BLaER1 treated with 17β-estradiol and CSF1 and Interleukin-3, amounts not matched to agents 10 nM and 100 nM (cell line): ENCODE measurements around the gene LEMD1.
"Not testable (repeated sequence)": the region's sequence is repeated elsewhere in the genome, so short reads cannot be mapped to it uniquely, and the experiment has no call there.

Experiments used
- H3K27ac ChIP-seq, 11 experiments: shearing (Covaris generic); formaldehyde crosslinking; 2 replicates each; pipeline ENCODE4 v1.8.1; 2022
- H3K27me3 ChIP-seq, 11 experiments: shearing (Covaris generic); formaldehyde crosslinking; 2 replicates each; pipeline ENCODE4 v1.8.1; 2022
- H3K36me3 ChIP-seq, 11 experiments: shearing (Covaris generic); formaldehyde crosslinking; 2 replicates each; pipeline ENCODE4 v1.8.1; 2022
- H3K4me1 ChIP-seq, 10 experiments: shearing (Covaris generic); formaldehyde crosslinking; 2 replicates each; pipeline ENCODE4 v1.8.1; 2022
- H3K4me2 ChIP-seq, 11 experiments: shearing (Covaris generic); formaldehyde crosslinking; 2 replicates each; pipeline ENCODE4 v1.8.1; 2022
- H3K4me3 ChIP-seq, 10 experiments: shearing (Covaris generic); formaldehyde crosslinking; 2 replicates each; pipeline ENCODE4 v1.8.1; 2022
- H3K9ac ChIP-seq, 11 experiments: shearing (Covaris generic); formaldehyde crosslinking; 2 replicates each; pipeline ENCODE4 v1.8.1; 2022
- H3K9me3 ChIP-seq, 11 experiments: shearing (Covaris generic); formaldehyde crosslinking; replicated peaks in 1 of 11; 2 replicates each; pipeline ENCODE4 v1.8.1; 2022
- H4K20me1 ChIP-seq, 11 experiments: shearing (Covaris generic); formaldehyde crosslinking; 2 replicates each; pipeline ENCODE4 v1.8.1; 2022
- Cebpa-rat ChIP-seq, 11 experiments: shearing (Covaris generic); IDR thresholded peaks; 2 replicates each; pipeline ENCODE4 v1.8.1; 2022

LEMD1 gene

DNA sequence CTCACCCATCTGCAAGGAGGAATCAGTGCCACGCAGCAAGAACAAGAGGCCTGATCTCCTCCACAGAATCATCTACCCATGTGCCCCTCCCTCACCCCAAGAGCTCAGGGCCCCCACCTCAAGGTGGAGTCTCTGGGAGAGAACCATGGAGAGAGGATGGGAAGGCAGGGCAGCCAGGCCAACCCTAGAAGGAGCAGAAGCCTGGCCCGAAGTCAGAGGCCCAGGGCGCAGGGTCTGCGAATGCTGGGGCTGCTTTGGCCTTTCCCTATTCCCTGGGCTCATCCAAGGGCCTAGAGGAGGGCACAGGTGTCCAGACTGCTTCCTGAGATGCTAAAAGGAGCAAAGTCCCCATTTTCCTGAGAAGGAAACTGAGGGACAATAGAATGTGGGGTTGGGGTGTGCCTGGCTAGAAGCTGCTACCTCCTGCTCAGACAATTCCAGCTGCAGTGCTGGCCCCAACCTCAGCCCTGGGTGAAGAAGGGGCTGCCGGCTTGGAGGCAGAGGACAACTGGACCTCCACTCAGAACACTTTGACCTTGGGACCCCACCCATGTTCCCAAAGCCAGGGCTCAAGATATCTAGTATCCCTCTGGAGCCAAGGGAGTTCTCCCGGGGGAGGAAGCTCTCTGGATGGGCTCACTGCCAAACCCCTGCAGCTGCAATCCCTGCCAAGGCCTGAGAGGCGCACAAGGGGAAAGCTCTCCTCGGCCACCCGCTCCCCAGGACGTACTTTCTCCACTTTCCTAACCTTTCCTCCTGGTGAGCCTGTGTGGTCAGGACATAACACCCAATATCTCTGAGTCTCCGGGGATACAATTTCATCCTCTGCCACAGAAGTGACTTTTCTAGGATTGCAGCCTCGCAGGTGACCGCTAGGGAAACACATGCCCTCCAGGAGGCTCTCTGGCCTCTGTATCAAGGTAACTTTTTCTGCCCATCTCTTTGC is 16.6 kb upstream of the LEMD1 start:
- Histone ChIP-seq H3K4me2 (peak overlapping the region; percentile 71 to 97 (median 87)), H4K20me1 (peaks cover 0 to 51% (median 0%) of the 10 kb centered on the region in 11 experiments; a peak in 4 of 22 replicates), H3K9ac (0 out of 22 replicates have a peak overlapping the region, but pooled peaks of 1 of the 11 experiments have one; percentile 1), H3K27me3 (0 out of 22 replicates have a peak, but pooled peaks cover 0 to 4% (median 0%) of the 10 kb centered on the region in 11 experiments), H3K4me3 (no peak overlapping the region), H3K36me3 (no peaks in the 10 kb centered on the region), H3K4me1 (peaks cover 54 to 75% (median 64%) of the 10 kb centered on the region in 10 experiments), H3K27ac (peak overlapping the region in 1 of 11 experiments; percentile 79; a peak in 1 of 22 replicates), H3K9me3 (no peaks in the 10 kb centered on the region)
- TF ChIP-seq Cebpa-rat (IDR thresholded peaks at IDR 0.05) = no peak

DNA sequence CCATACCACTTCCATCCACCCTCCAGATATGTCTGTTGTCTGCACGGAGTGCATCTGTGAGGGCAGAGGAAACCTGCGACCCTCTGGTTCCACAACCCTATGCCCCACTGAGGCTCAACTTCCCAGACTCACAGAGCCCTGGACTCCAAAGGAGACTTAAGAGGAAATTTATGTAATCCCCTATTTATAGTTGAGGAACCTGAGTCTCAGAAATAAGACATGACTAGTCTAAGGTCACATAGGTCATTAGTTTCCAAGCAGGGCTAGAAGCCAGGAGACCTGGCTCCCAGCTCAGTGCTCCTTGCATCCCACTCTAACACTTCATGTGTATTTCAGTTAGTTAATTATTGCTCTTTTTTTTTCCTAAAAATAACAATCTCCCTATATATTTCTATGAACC is 15.7 kb upstream of the LEMD1 start:
- no peak overlapping the region for H3K27ac ChIP-seq
- no peak for TF ChIP-seq Cebpa-rat (IDR thresholded peaks at IDR 0.05)
- H4K20me1 ChIP-seq = peaks cover 0 to 47% (median 0%) of the 10 kb centered on the region in 11 experiments; a peak in 4 of 22 replicates
- no peaks in the 10 kb centered on the region for H3K9me3 ChIP-seq
- no peak overlapping the region for H3K4me3 ChIP-seq
- 0 out of 22 replicates have a peak, but pooled peaks cover 0 to 4% (median 0%) of the 10 kb centered on the region in 11 experiments for H3K27me3 ChIP-seq
- H3K36me3 ChIP-seq = no peaks in the 10 kb centered on the region
- H3K4me2 ChIP-seq = peak overlapping the region in 3 of 11 experiments; percentile 84 to 90 (median 87); a peak in 2 of 22 replicates
- no peak overlapping the region for H3K9ac ChIP-seq
- peaks cover 54 to 70% (median 60%) of the 10 kb centered on the region in 10 experiments for H3K4me1 ChIP-seq

DNA sequence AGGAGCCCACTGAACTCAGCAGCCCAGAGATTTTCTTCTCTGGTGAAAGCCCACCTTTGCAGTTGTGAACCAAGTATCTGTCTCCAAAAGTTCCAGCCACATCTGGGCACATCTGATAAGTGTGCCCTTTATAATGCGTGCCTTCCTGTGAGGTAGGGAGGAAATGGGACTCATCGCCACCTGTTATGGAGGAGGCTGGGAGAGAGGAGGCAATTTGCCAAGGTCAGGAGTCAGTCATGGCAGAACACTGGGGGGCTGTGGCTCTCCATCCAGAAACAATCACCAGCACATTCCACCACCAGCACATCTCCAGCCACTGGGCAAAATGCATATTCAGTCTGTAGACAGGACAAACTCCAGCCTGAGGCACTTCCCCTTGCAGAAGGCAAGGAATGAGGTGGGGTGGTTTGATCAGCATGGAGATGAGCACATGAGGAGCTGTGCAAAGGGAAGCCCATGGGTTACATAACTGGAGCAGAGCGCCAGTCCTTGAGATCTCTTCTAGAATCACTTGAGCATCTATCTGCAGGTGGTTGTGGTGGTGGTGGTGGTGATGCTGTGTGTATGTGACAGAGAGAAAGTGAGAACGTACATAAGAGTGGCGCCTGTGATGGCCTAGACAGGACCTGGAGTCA is 15.0 kb upstream of the LEMD1 start:
- Histone ChIP-seq H3K4me3 (no peak overlapping the region), H3K9ac (no peak overlapping the region), H3K27ac (no peak overlapping the region), H3K27me3 (no peaks in the 10 kb centered on the region), H3K4me2 (0 out of 22 replicates have a peak overlapping the region, but pooled peaks of 1 of the 11 experiments have one; percentile 3), H4K20me1 (peaks cover 0 to 40% (median 0%) of the 10 kb centered on the region in 11 experiments; a peak in 4 of 22 replicates), H3K36me3 (no peaks in the 10 kb centered on the region), H3K4me1 (peaks cover 47 to 63% (median 54%) of the 10 kb centered on the region in 10 experiments), H3K9me3 (no peaks in the 10 kb centered on the region)
- no peak for TF ChIP-seq Cebpa-rat (IDR thresholded peaks at IDR 0.05)

GRCh38 chr1:205435578-205436573 is 14.0 kb upstream of the LEMD1 start:
- H3K27me3 ChIP-seq = no peaks in the 10 kb centered on the region
- no peak for TF ChIP-seq Cebpa-rat (IDR thresholded peaks at IDR 0.05)
- H3K4me1 ChIP-seq = peaks cover 37 to 57% (median 49%) of the 10 kb centered on the region in 10 experiments
- no peak overlapping the region for H3K27ac ChIP-seq
- peak overlapping the region; percentile 3 to 55 (median 36); a peak in 15 of 22 replicates for H3K4me2 ChIP-seq
- H3K9ac ChIP-seq = no peak overlapping the region
- peaks cover 0 to 33% (median 0%) of the 10 kb centered on the region in 11 experiments; a peak in 3 of 22 replicates for H4K20me1 ChIP-seq
- no peaks in the 10 kb centered on the region for H3K36me3 ChIP-seq
- H3K4me3 ChIP-seq = no peak overlapping the region
- H3K9me3 ChIP-seq = no peaks in the 10 kb centered on the region

- no peak overlapping the region for H3K4me3 ChIP-seq
- H3K36me3 ChIP-seq = no peaks in the 10 kb centered on the region
- peak overlapping the region in 6 of 11 experiments; percentile 16 to 55 (median 47); a peak in 11 of 22 replicates for H3K4me2 ChIP-seq
- no peak overlapping the region for H3K9ac ChIP-seq
- no peak overlapping the region for H3K27ac ChIP-seq
- H3K9me3 ChIP-seq = no peaks in the 10 kb centered on the region
- H3K27me3 ChIP-seq = no peaks in the 10 kb centered on the region
- H3K4me1 ChIP-seq = peaks cover 25 to 51% (median 46%) of the 10 kb centered on the region in 10 experiments
- no peak for TF ChIP-seq Cebpa-rat (IDR thresholded peaks at IDR 0.05)
- peaks cover 0 to 23% (median 0%) of the 10 kb centered on the region in 11 experiments; a peak in 1 of 22 replicates for H4K20me1 ChIP-seq
Measured at GRCh38 chr1:205434738-205435137, 12.9 kb upstream of the LEMD1 start.

DNA sequence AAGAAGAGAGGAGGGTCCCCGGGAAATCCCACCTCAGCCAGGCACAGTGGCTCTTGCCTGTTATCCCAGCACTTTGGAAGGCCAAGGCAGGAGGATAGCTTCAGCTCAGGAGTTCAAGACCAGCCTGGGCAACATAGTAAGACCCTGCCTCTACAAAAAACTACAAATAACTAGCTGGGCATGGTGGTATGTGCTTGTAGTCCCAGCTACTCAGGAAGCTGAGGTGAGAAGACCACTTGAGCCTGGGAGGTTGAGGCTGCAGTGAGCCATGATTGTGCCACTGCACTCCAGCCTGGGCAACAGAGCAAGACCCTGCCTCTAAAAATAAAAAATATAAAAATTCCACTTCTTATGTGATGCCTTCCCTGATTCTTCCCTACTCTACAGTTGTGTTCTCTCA is 10.8 kb upstream of the LEMD1 start:
- not testable (repeated sequence) for H3K27me3 ChIP-seq, H3K27ac ChIP-seq, H3K4me3 ChIP-seq

GRCh38 chr1:205432116-205432515 is 10.3 kb upstream of the LEMD1 start:
- peaks cover 11 to 32% (median 23%) of the 10 kb centered on the region in 10 experiments for H3K4me1 ChIP-seq
- TF ChIP-seq Cebpa-rat (IDR thresholded peaks at IDR 0.05) = no peak
- H3K4me3 ChIP-seq = no peak overlapping the region
- H3K9me3 ChIP-seq = no peaks in the 10 kb centered on the region
- H3K36me3 ChIP-seq = no peaks in the 10 kb centered on the region
- no peak overlapping the region for H3K4me2 ChIP-seq
- peaks cover 0 to 15% (median 0%) of the 10 kb centered on the region in 11 experiments; a peak in 1 of 22 replicates for H4K20me1 ChIP-seq
- H3K27ac ChIP-seq = no peak overlapping the region
- no peaks in the 10 kb centered on the region for H3K27me3 ChIP-seq
- H3K9ac ChIP-seq = no peak overlapping the region

More for the DNA sequence above, 10.8 kb upstream of the LEMD1 start:
- H3K4me2 ChIP-seq, H3K9me3 ChIP-seq, H3K9ac ChIP-seq, H3K36me3 ChIP-seq: not testable (repeated sequence)
- H3K4me1 ChIP-seq = peaks cover 11 to 32% (median 26%) of the 10 kb centered on the region in 10 experiments
- peaks cover 0 to 19% (median 0%) of the 10 kb centered on the region in 11 experiments; a peak in 1 of 22 replicates for H4K20me1 ChIP-seq
